ENCODE data around the gene PRDM15.
"Not testable (repeated sequence)": the region's sequence is repeated elsewhere in the genome, so short reads cannot be mapped to it uniquely, and the experiment has no call there.

The PRDM15 gene

GRCh38 chr21:41801321-41802197 lies 77.6 kb downstream of the PRDM15 start:
- H3K4me1 Mint-ChIP-seq (ENCODE audit: low read depth), result no peaks in the 10 kb centered on the region
- peaks cover 52% of the 10 kb centered on the region for H3K36me3 Mint-ChIP-seq (ENCODE audit: low read depth)
- H3K27ac Mint-ChIP-seq, result no peak overlapping the region
- no peaks in the 10 kb centered on the region for H3K9me3 Mint-ChIP-seq
- H3K27me3 Mint-ChIP-seq, result no peaks in the 10 kb centered on the region
- H3K4me3 Mint-ChIP-seq, result no peak overlapping the region

DNA sequence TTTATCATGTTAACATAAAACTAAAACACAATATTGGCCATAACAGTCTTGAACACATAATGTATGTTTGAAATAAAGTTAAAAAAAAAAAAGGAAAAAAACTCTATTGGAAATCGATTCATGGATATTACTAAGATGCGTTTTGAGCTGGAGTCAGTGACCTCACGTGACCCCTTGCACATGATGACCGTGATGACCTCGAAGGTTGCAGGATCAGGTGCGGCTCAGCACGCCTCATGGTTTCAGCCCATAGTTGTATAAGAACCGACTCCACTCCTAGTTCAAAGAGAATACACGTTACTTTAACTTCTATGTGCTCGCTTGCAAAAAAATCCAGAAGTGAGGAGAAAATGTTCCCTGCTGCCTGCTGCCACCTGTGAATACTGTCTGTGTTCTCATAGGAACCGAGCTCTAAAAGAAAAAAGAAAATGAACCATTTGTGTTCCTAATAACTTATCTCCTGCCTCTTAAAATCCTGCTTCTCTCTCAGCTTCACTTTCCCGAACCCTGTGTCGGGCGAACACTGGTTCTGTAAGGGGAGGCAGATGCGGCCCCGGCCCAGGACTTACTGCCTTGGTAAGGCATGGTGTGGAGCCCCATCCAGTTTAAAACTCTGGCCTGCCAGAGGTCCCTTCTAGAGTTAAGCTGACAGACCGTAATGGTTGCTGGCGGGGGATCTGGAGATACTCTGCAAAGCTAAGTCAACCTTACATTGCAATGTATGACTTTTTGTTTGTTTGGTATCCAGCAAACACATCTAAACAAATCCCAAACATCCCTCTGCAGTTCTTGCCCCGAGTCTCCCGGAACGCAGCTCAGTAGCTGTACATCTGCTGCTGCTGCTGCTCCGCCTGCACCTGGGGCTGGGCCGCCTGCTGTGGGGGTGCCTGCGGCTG lies 78.5 kb downstream of the PRDM15 start:
- no peak overlapping the region for H3K4me3 Mint-ChIP-seq
- no peaks in the 10 kb centered on the region for H3K9me3 Mint-ChIP-seq
- no peaks in the 10 kb centered on the region for H3K27me3 Mint-ChIP-seq
- peaks cover 52% of the 10 kb centered on the region for H3K36me3 Mint-ChIP-seq (ENCODE audit: low read depth)
- H3K27ac Mint-ChIP-seq, result no peak overlapping the region
- H3K4me1 Mint-ChIP-seq (ENCODE audit: low read depth), result no peaks in the 10 kb centered on the region

DNA sequence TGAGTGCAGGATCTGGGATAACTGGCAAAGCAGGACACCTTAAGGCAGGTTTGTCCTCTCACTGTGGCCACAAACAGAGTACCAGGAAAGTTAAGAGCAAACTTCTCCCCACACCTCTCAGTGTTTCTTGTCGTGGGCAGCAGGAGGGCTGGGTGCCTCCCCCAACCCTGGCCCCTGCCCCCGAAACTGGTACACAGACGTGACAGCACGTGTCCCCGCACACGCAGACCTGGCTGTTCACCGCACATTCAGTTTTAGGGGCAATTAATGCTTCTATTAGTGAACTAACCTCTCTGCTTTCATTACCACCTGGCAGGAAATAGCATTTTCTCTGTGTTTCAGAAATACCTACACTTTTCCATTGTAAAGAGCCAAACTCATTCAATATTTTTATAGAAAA lies 79.4 kb downstream of the PRDM15 start:
- Mint-ChIP-seq H3K27ac (no peak overlapping the region), H3K27me3 (no peaks in the 10 kb centered on the region), H3K36me3 (ENCODE audit: low read depth) (peaks cover 48% of the 10 kb centered on the region), H3K9me3 (no peaks in the 10 kb centered on the region), H3K4me3 (no peak overlapping the region), H3K4me1 (ENCODE audit: low read depth) (no peaks in the 10 kb centered on the region)

DNA sequence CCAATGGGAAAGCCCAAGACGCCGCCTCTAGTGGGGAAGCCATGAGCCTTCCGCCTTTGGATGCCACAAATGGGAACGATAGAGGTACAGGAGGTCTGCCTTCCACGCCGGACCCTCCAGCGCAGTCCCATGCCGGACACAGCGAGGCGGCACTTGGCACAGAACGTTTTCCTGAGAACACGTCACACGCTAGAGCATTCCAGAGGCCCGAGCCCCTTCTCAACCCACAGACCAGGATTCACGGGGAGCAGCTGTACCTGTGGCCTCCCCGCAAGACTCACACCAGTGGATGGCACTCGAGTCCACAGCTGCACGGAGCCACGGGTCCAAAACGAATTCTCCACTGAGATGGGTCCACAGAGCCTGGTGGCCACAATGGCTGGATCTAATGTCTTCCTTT lies 80.8 kb downstream of the PRDM15 start:
- Mint-ChIP-seq H3K4me3 (no peak overlapping the region), H3K4me1 (ENCODE audit: low read depth) (no peaks in the 10 kb centered on the region), H3K27me3 (peaks cover 2% of the 10 kb centered on the region), H3K9me3 (peaks cover 4% of the 10 kb centered on the region), H3K36me3 (ENCODE audit: low read depth) (peaks cover 46% of the 10 kb centered on the region), H3K27ac (no peak overlapping the region)

- Mint-ChIP-seq H3K9me3 (peaks cover 13% of the 10 kb centered on the region), H3K4me1 (ENCODE audit: low read depth) (no peaks in the 10 kb centered on the region), H3K36me3 (ENCODE audit: low read depth) (peaks cover 40% of the 10 kb centered on the region), H3K4me3 (no peak overlapping the region), H3K27ac (no peak overlapping the region), H3K27me3 (peaks cover 14% of the 10 kb centered on the region)
Measured at GRCh38 chr21:41796476-41797080, 82.6 kb downstream of the PRDM15 start.

DNA sequence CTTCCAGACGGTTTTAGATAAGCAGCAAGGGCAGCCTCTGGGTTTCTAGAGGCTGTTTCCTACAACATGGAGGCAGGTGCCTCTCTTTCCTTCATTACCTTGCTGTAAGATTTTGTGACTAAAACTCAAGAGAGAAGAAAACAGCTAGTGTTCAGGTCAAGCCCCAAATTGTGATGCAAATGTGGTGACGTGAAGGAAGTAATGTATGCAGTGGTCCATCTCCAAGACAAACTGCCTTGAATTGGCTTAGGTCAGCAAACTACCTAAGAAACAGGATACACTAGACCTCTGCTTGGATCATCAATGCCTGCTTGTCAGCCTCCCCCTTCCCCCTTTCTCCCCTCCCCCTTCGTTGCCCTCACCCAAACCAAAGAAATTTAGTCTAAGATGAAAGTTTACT lies 83.4 kb downstream of the PRDM15 start:
- H3K4me3 Mint-ChIP-seq, result no peak overlapping the region
- H3K27ac Mint-ChIP-seq, result no peak overlapping the region
- peaks cover 16% of the 10 kb centered on the region for H3K27me3 Mint-ChIP-seq
- no peaks in the 10 kb centered on the region for H3K4me1 Mint-ChIP-seq (ENCODE audit: low read depth)
- peaks cover 35% of the 10 kb centered on the region for H3K36me3 Mint-ChIP-seq (ENCODE audit: low read depth)
- peaks cover 17% of the 10 kb centered on the region for H3K9me3 Mint-ChIP-seq

- H3K4me3 Mint-ChIP-seq, result no peak overlapping the region
Measured at GRCh38 chr21:41794600-41794999, 84.5 kb downstream of the PRDM15 start.

GRCh38 chr21:41792711-41793110 lies 86.4 kb downstream of the PRDM15 start:
- Mint-ChIP-seq H3K27ac (no peak overlapping the region), H3K4me1 (ENCODE audit: low read depth) (no peaks in the 10 kb centered on the region), H3K36me3 (ENCODE audit: low read depth) (peaks cover 9% of the 10 kb centered on the region), H3K9me3 (peaks cover 17% of the 10 kb centered on the region), H3K4me3 (no peak overlapping the region), H3K27me3 (peaks cover 33% of the 10 kb centered on the region)

More at GRCh38 chr21:41794600-41794999, 84.5 kb downstream of the PRDM15 start:
- H3K27ac Mint-ChIP-seq, result no peak overlapping the region
- peaks cover 22% of the 10 kb centered on the region for H3K27me3 Mint-ChIP-seq
- H3K36me3 Mint-ChIP-seq (ENCODE audit: low read depth), result peaks cover 26% of the 10 kb centered on the region
- H3K4me1 Mint-ChIP-seq (ENCODE audit: low read depth), result no peaks in the 10 kb centered on the region
- peaks cover 17% of the 10 kb centered on the region for H3K9me3 Mint-ChIP-seq

DNA sequence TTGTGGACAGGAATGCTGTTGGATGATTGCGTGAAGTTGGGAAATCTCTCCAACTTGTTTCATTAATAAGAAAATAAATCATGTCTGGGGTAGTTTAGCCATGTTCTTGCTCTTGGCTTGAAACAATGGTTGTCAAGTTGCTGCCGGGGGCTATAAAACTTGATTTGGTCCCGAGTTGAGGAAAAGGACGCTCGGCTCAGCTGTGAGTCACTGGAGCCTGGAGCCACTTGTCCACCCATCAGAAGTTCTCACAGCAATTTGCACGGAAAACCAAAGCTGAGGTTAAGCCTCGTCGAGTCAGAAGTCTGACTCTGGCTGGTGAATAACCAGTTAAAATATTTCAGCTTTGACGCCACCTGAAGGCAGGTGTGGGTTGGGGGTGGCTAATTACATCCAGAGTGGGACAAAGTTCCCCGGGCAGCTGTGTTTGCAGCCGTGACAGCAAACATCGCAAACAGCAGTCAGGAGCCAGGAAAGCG lies 92.6 kb downstream of the PRDM15 start:
- Mint-ChIP-seq H3K36me3 (ENCODE audit: low read depth) (no peaks in the 10 kb centered on the region), H3K27me3 (peaks cover 58% of the 10 kb centered on the region), H3K4me3 (no peak overlapping the region), H3K27ac (no peak overlapping the region), H3K9me3 (peaks cover 4% of the 10 kb centered on the region), H3K4me1 (ENCODE audit: low read depth) (peaks cover 11% of the 10 kb centered on the region)

DNA sequence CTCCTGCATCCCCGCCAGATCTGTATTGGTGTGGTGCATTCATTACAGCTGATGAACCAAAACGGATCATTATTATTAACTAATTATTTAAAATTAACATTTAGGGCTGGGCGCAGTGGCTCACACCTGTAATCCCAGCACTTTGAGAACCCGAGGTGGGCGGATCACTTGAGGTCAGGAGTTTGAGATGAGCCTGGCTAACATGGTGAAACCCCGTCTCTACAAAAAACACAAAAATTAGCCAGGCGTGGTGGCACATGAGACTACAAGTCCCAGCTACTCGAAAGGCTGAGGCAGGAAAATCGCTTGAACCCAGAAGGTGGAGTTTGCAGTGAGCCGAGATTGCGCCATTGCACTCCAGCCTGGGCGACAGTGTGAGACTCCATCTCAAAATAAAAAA lies 93.9 kb downstream of the PRDM15 start:
- H3K27ac Mint-ChIP-seq; H3K36me3 Mint-ChIP-seq (ENCODE audit: low read depth): not testable (repeated sequence)

GRCh38 chr21:41784456-41785102 lies 94.6 kb downstream of the PRDM15 start:
- no peaks in the 10 kb centered on the region for H3K9me3 Mint-ChIP-seq
- H3K27ac Mint-ChIP-seq, result no peak overlapping the region
- peaks cover 65% of the 10 kb centered on the region for H3K27me3 Mint-ChIP-seq
- H3K36me3 Mint-ChIP-seq (ENCODE audit: low read depth), result no peaks in the 10 kb centered on the region
- H3K4me1 Mint-ChIP-seq (ENCODE audit: low read depth), result peaks cover 11% of the 10 kb centered on the region
- H3K4me3 Mint-ChIP-seq, result no peak overlapping the region

More for the DNA sequence above, 93.9 kb downstream of the PRDM15 start:
- not testable (repeated sequence) for H3K9me3 Mint-ChIP-seq, H3K4me3 Mint-ChIP-seq
- Mint-ChIP-seq H3K4me1 (ENCODE audit: low read depth) (peaks cover 11% of the 10 kb centered on the region), H3K27me3 (peaks cover 65% of the 10 kb centered on the region)

DNA sequence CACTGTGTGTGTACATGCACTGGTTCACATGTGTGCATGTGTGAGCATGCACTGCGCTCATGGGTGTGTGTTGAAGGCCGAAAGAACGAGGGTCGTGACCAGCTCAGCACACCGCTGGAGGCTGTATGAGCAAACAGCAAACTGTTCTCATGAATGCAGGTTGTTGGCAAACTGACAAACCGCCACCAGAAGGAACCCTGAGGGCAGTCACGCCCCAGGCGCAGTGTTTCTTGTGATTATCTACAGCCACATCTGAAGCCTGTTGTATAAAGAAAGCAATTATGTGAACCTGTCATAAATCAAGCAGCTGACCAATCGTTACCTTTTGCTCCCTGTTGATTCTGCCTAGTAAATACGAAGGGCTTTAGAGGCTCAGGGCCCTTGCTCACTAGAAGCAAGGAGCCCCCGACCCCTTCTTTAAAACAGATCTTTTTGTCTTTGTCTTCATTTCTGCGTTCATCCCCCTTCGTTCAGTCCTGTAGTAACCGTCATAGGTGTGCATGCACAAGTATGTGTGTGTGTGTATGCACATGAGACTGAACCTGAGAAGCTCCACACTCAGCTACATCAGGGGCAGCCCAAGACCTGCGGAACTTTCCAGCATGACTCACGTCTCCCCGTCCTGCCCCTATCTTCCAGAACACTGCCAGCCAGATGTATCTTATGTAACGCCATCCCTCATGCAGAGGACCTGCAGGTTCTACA lies 95.5 kb downstream of the PRDM15 start:
- H3K27ac Mint-ChIP-seq, result no peak overlapping the region
- no peaks in the 10 kb centered on the region for H3K9me3 Mint-ChIP-seq
- no peaks in the 10 kb centered on the region for H3K36me3 Mint-ChIP-seq (ENCODE audit: low read depth)
- H3K27me3 Mint-ChIP-seq, result peaks cover 66% of the 10 kb centered on the region
- peaks cover 11% of the 10 kb centered on the region for H3K4me1 Mint-ChIP-seq (ENCODE audit: low read depth)
- H3K4me3 Mint-ChIP-seq, result no peak overlapping the region

DNA sequence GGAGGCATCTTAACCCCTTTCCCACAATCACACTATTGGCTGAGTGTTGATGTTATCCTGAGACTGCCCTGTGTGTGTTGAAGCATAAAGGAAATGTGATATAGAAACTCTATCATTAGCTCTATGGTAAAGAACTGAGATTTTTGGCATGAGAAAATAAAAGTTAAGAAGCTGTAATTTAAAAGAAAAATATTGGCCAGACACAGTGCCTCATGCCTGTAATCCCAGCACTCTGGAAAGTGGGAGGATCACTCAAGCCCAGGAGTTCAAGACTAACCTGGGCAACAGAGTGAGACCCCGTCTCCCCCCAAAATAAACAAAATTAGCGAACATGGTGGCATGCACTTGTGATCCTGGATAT lies 98.1 kb downstream of the PRDM15 start:
- Mint-ChIP-seq H3K4me3 (no peak overlapping the region), H3K27ac (no peak overlapping the region), H3K9me3 (no peaks in the 10 kb centered on the region), H3K27me3 (peaks cover 70% of the 10 kb centered on the region), H3K36me3 (ENCODE audit: low read depth) (no peaks in the 10 kb centered on the region), H3K4me1 (ENCODE audit: low read depth) (peaks cover 11% of the 10 kb centered on the region)

All from stimulated activated naive CD8-positive, alpha-beta T cell treated with anti-CD3 and anti-CD28 coated beads, Interleukin-15, Interleukin-2, amounts not matched to agents 100 ng/mL and 50 ng/mL, for 24 hours (primary cell).